B cell (primary cell): ENCODE data around the gene GPR135. TPM values are rescaled to one million over a fixed set of nuclear protein-coding genes. Genes with fewer than 3 reads are reported as not detected.

Experiments used
- ATAC-seq: fragments of 200-7000 bp; cut with Tn5 transposase; one replicate; pipeline ENCODE4 v1.10.0; 2021; ENCODE audit warnings: low read depth, mild to moderate bottlenecking, moderate number of reproducible peaks, moderate library complexity
- CTCF ChIA-PET: fragments of 350-600 bp; sonication (Branson Sonifier 250); formaldehyde crosslinking; loops from one replicate; lab custom pipeline; 2021; ENCODE audit warnings: antibody characterized with exemption, inconsistent platforms; lab: Charles Lee
- POLR2A ChIA-PET: fragments of 350-600 bp; sonication (Branson Sonifier 250); formaldehyde crosslinking; loops from one replicate; lab custom pipeline; 2021; ENCODE audit warnings: antibody characterized with exemption; lab: Charles Lee
- DNase-seq: peaks from one replicate; pipeline ENCODE4 v3.0.0; 2013
- H2AFZ ChIP-seq: 2 replicates; pipeline ENCODE4 v1.6.1; 2012; ENCODE audit warnings: mild to moderate bottlenecking, low read depth, low read length; ENCODE audit not compliant: insufficient read depth, poor library complexity, severe bottlenecking
- H3K27ac ChIP-seq, 2 donors: 1 replicate in 1 of 2; 2 replicates in 1 of 2; pipeline ENCODE4 v1.5.1; 2012 to 2013; ENCODE audit warnings: low read length in 2 of 2, mild to moderate bottlenecking in 2 of 2, moderate library complexity in 1 of 2
- H3K27me3 ChIP-seq, 4 experiments: fragments of 200-600 bp in 1 of 4; sonication (generic) in 1 of 4; replicated peaks in 1 of 4; 1 replicate in 2 of 4; 2 replicates in 2 of 4; pipeline versions ENCODE4 v1.6.1 to v1.7.0; 2013 to 2016; ENCODE audit warnings: low read length in 3 of 4, mild to moderate bottlenecking in 2 of 4, mixed read lengths in 1 of 4, moderate library complexity in 1 of 4; ENCODE audit not compliant: insufficient read depth in 4 of 4, control insufficient read depth in 3 of 4; ENCODE audit errors: control extremely low read depth in 1 of 4
- H3K36me3 ChIP-seq, 2 experiments: replicated peaks in 1 of 2; 1 replicate in 1 of 2; 2 replicates in 1 of 2; pipeline versions ENCODE4 v1.6.1 to v1.7.1; 2013; ENCODE audit warnings: low read length in 1 of 2; ENCODE audit not compliant: insufficient read depth in 2 of 2, control insufficient read depth in 1 of 2; ENCODE audit errors: control extremely low read depth in 1 of 2, extremely low read depth in 1 of 2
- H3K4me1 ChIP-seq, 2 donors: fragments of 200-600 bp in 1 of 2; sonication (generic) in 1 of 2; 1 replicate in 1 of 2; 2 replicates in 1 of 2; pipeline versions ENCODE4 v1.5.1 to v1.6.1; 2013 to 2017; ENCODE audit warnings: low read length in 2 of 2; ENCODE audit not compliant: control insufficient read depth in 2 of 2, insufficient read depth in 2 of 2
- H3K4me2 ChIP-seq: replicated peaks from 2 replicates; pipeline ENCODE3; 2012; ENCODE audit warnings: mild to moderate bottlenecking, low read depth, low read length; ENCODE audit not compliant: poor library complexity, severe bottlenecking
- H3K4me3 ChIP-seq, 5 experiments: fragments of 200-600 bp in 1 of 5; sonication (generic) in 1 of 5; 1 replicate in 3 of 5; 2 replicates in 2 of 5; pipeline versions ENCODE4 v1.5.1 to v1.7.0; 2011 to 2016; ENCODE audit warnings: low read length in 4 of 5, mild to moderate bottlenecking in 4 of 5, low read depth in 2 of 5, control low read depth in 1 of 5, moderate library complexity in 1 of 5; ENCODE audit not compliant: insufficient read depth in 1 of 5; ENCODE audit errors: control extremely low read depth in 1 of 5, extremely low read depth in 1 of 5
- H3K79me2 ChIP-seq: fragments of 200-600 bp; sonication (generic); one replicate; pipeline ENCODE4 v1.6.0; 2016; ENCODE audit warnings: low read length; ENCODE audit not compliant: control insufficient read depth, insufficient read depth
- H3K9ac ChIP-seq: fragments of 200-600 bp; sonication (generic); 2 replicates; pipeline ENCODE4 v1.6.1; 2017; ENCODE audit warnings: mild to moderate bottlenecking, low read length, moderate library complexity
- H3K9me3 ChIP-seq, 3 donors: one replicate each; pipeline versions ENCODE4 v1.6.1 to v1.7.1; 2013; ENCODE audit warnings: low read length in 2 of 3; ENCODE audit not compliant: control insufficient read depth in 2 of 3, insufficient read depth in 1 of 3; ENCODE audit errors: control extremely low read depth in 1 of 3
- H4K20me1 ChIP-seq: 2 replicates; pipeline ENCODE4 v1.6.0; 2012; ENCODE audit warnings: mild to moderate bottlenecking, low read length; ENCODE audit not compliant: insufficient read depth, control insufficient read depth, poor library complexity, severe bottlenecking
- H3K27ac Mint-ChIP-seq: one replicate; pipeline ENCODE4 v1.8.0; 2021; ENCODE audit warnings: mixed read lengths
- H3K27me3 Mint-ChIP-seq: one replicate; pipeline ENCODE4 v1.8.0; 2021; ENCODE audit warnings: mixed read lengths
- H3K4me1 Mint-ChIP-seq: one replicate; pipeline ENCODE4 v1.8.0; 2021; ENCODE audit warnings: mixed read lengths
- H3K4me3 Mint-ChIP-seq: one replicate; pipeline ENCODE4 v1.8.0; 2021; ENCODE audit warnings: mixed read lengths
- H3K9me3 Mint-ChIP-seq: one replicate; pipeline ENCODE4 v1.8.0; 2022; ENCODE audit warnings: mixed read lengths; ENCODE audit not compliant: insufficient read depth
- EZH2 ChIP-seq: IDR thresholded peaks from 2 replicates; pipeline ENCODE4 v1.6.1; 2012; ENCODE audit warnings: borderline replicate concordance, low read depth, mild to moderate bottlenecking, moderate library complexity, low read length; ENCODE audit not compliant: insufficient read depth, poor library complexity, severe bottlenecking
- WGBS: methylation state at CpG from one replicate; pipeline ENCODE4 v1.1.5; 2013; ENCODE audit warnings: missing lambda C conversion rate; ENCODE audit not compliant: insufficient coverage; 5-methylcytosine and 5-hydroxymethylcytosine counted together
- intact Hi-C: fragments of 100-400 bp; cut with micrococcal nuclease; formaldehyde crosslinking; loops from one replicate; pipeline ENCODE4 v1.10.0; 2022
- polyA plus RNA-seq: library from polyadenylated mRNA; depleted of rRNA; stranded (reverse); fragments of >200 nt; gene quantifications from 2 replicates; pipeline ENCODE4 v1.2.3, GENCODE V29; 2012
- total RNA-seq, 2 donors: library from RNA; stranded (reverse); fragments of 120-200 nt in 1 of 2; gene quantifications; 1 replicate in 1 of 2; 2 replicates in 1 of 2; pipeline versions ENCODE4 v1.2.3 to v1.2.4, GENCODE V29; 2013 to 2022
- TF ChIP-seq, protein P1 (sequence below): fragments of 200-600 bp; IDR thresholded peaks from one replicate; pipeline ENCODE4 v1.8.0; 2022; ENCODE audit warnings: antibody characterized with exemption, mild to moderate bottlenecking

GPR135 gene
- total and polyA plus RNA-seq, 2 donors (not counting 1 experiment from before 2014, with no cell fraction given): 1.2 to 4.7 TPM

DNA sequence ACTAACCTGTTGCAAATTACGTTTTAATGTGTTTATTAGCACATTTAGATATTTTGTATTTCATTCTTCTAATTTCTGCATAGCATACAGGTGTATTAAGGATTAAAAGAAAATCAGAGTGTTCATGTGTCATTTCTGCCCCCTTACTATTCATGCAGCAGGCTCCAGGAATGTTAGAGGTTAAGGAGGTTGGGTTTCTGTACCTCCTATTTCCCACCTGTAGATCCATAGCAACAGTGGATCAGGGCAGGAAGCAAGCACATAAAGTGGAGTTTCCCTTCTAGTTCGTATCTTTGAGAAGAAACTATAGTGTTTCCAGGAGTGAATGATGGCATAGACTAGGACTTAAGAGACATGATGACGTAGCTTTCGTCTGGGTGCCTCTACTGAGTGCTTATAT is 38.1 kb upstream of the GPR135 start:
- Mint-ChIP-seq H3K27me3 (no peaks in the 10 kb centered on the region), H3K4me3 (no peak overlapping the region), H3K27ac (no peak overlapping the region), H3K9me3 (no peaks in the 10 kb centered on the region), H3K4me1 (no peaks in the 10 kb centered on the region)
- no CpG with 5 or more reads among the region's 4 CpGs for WGBS
- no peaks in the 10 kb centered on the region for H3K9me3 ChIP-seq
- no peak overlapping the region for H3K4me3 ChIP-seq
- H3K79me2 ChIP-seq: no peaks in the 10 kb centered on the region
- ChIA-PET POLR2A (no interaction called here), CTCF (no interaction called here)
- TF ChIP-seq, protein P1, sequence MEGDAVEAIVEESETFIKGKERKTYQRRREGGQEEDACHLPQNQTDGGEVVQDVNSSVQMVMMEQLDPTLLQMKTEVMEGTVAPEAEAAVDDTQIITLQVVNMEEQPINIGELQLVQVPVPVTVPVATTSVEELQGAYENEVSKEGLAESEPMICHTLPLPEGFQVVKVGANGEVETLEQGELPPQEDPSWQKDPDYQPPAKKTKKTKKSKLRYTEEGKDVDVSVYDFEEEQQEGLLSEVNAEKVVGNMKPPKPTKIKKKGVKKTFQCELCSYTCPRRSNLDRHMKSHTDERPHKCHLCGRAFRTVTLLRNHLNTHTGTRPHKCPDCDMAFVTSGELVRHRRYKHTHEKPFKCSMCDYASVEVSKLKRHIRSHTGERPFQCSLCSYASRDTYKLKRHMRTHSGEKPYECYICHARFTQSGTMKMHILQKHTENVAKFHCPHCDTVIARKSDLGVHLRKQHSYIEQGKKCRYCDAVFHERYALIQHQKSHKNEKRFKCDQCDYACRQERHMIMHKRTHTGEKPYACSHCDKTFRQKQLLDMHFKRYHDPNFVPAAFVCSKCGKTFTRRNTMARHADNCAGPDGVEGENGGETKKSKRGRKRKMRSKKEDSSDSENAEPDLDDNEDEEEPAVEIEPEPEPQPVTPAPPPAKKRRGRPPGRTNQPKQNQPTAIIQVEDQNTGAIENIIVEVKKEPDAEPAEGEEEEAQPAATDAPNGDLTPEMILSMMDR: no peak
- ATAC-seq (no peak), DNase-seq (no peak)
- H3K27me3 ChIP-seq: no peaks in the 10 kb centered on the region
- peaks cover 7 to 21% of the 10 kb centered on the region in 2 experiments for H3K36me3 ChIP-seq
- no peaks in the 10 kb centered on the region for H3K4me1 ChIP-seq
- no peak overlapping the region for H3K9ac ChIP-seq
- H3K4me2 ChIP-seq: no peak overlapping the region
- H3K27ac ChIP-seq: no peak overlapping the region
- no peak overlapping the region for H2AFZ ChIP-seq
- H4K20me1 ChIP-seq: no peaks in the 10 kb centered on the region
- intact Hi-C loops: no loop called here

- H3K4me3 Mint-ChIP-seq: no peak overlapping the region
- no peaks in the 10 kb centered on the region for H3K27me3 ChIP-seq
- no CpG with 5 or more reads among the region's 3 CpGs for WGBS
- DNase-seq (no peak), ATAC-seq (no peak)
- no peak overlapping the region for H3K4me2 ChIP-seq
- H3K27ac ChIP-seq: no peak overlapping the region
- intact Hi-C loops: no loop called here
- H3K4me1 Mint-ChIP-seq: no peaks in the 10 kb centered on the region
- no peaks in the 10 kb centered on the region for H3K79me2 ChIP-seq
- H3K4me3 ChIP-seq: no peak overlapping the region
- no peak overlapping the region for H2AFZ ChIP-seq
- H3K9me3 Mint-ChIP-seq: no peaks in the 10 kb centered on the region
- H3K9ac ChIP-seq: no peak overlapping the region
- no peaks in the 10 kb centered on the region for H3K27me3 Mint-ChIP-seq
- peaks cover 7 to 28% of the 10 kb centered on the region in 2 experiments for H3K36me3 ChIP-seq
- CTCF ChIA-PET: no interaction called here
- no peaks in the 10 kb centered on the region for H3K4me1 ChIP-seq
- no peak overlapping the region for H3K27ac Mint-ChIP-seq
- no peaks in the 10 kb centered on the region for H4K20me1 ChIP-seq
- POLR2A ChIA-PET: no interaction called here
- TF ChIP-seq, protein P1: no peak
- TF ChIP-seq EZH2: no peak
- H3K9me3 ChIP-seq: no peaks in the 10 kb centered on the region
These were observed 35.6 kb upstream of the GPR135 start for GRCh38 chr14:59500732-59501131.
